ENCODE results near the gene NSD2.

DNA sequence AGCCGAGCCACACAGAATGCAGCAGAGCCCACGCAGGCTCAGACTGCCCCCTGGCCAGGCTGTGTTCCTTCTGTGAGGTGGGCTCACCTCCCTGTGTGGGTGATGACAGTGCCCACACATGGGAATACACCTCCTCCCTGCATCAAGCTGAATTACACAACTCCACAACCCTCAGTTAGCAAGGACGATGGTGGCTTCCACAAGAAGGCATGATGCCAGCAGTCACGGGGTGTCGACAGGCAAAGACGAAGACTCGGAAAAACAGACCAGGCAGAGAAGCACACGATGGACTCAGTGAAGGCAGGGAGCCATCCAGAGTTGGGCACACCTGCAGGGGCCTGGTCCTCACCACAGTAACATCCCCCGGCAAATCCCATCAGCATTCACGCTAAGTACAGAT is 27.3 kb upstream of the NSD2 start:
- TF ChIP-seq POLR2A (IDR thresholded peaks at IDR 0.05) (no peak), EP300 (IDR thresholded peaks at IDR 0.05) (no peak)
- TF ChIP-seq, protein P1, sequence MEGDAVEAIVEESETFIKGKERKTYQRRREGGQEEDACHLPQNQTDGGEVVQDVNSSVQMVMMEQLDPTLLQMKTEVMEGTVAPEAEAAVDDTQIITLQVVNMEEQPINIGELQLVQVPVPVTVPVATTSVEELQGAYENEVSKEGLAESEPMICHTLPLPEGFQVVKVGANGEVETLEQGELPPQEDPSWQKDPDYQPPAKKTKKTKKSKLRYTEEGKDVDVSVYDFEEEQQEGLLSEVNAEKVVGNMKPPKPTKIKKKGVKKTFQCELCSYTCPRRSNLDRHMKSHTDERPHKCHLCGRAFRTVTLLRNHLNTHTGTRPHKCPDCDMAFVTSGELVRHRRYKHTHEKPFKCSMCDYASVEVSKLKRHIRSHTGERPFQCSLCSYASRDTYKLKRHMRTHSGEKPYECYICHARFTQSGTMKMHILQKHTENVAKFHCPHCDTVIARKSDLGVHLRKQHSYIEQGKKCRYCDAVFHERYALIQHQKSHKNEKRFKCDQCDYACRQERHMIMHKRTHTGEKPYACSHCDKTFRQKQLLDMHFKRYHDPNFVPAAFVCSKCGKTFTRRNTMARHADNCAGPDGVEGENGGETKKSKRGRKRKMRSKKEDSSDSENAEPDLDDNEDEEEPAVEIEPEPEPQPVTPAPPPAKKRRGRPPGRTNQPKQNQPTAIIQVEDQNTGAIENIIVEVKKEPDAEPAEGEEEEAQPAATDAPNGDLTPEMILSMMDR (IDR thresholded peaks at IDR 0.05): no peak

All from ovary (tissue), 3 donors.